Kidney glomerular epithelial cell (primary cell): ENCODE data around the gene GABRA4.
A peak's percentile ranks its signal among the peaks of the same experiment; 100 is the strongest.

ENCODE experiments used
- DNase-seq: peaks from one replicate; lab custom pipeline; 2025; lab: John Stamatoyannopoulos, UW

GABRA4 gene

GRCh38 chr4:46979283-46979682, 14.1 kb downstream of the GABRA4 start:
- DNase-seq: no peak

DNA sequence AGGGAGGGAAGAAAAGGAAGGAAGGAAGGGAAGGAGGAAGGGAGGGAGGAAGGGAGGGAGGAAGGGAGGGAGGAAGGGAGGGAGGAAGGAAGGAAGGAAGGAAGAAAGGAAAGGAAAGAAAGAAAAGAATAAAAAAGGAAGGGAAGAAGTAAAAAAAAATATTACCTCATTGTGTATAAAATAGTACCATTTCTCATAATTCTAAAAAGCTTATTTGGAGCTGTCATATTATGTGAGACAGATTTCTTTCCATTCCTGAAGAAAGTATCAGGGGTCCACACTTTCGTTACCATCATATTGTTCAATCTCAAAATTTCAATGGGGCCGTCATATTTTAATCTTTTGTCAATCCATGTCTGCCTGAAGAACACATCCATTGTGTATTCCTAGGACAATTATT, 16.1 kb downstream of the GABRA4 start:
- DNase-seq: no peak

GRCh38 chr4:46975812-46976553, 17.4 kb downstream of the GABRA4 start:
- DNase-seq: no peak

GRCh38 chr4:46974891-46975543, 18.4 kb downstream of the GABRA4 start:
- no peak for DNase-seq

- no peak for DNase-seq
Measured at GRCh38 chr4:46968847-46969246, 24.5 kb downstream of the GABRA4 start.

DNA sequence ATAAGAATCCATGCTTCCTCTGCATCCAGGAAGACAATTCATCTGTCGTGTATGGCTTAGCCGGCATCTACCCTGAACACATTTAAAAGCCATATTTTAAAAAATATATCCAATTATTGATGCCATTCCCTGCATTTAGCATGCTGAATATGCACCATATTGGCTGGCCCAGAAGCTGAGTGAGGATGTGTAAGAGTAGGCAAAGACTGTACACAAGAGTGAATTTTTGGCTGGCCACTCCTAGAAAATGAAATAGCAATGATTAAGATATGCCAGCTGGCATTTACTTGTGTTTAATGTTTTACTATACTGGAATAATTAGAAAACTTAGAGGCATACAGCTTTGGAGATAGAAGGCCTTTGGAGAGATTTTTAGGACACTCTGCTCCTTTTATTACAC, 25.8 kb downstream of the GABRA4 start:
- no peak for DNase-seq

GRCh38 chr4:46958742-46959488, 34.5 kb downstream of the GABRA4 start:
- no peak for DNase-seq

DNA sequence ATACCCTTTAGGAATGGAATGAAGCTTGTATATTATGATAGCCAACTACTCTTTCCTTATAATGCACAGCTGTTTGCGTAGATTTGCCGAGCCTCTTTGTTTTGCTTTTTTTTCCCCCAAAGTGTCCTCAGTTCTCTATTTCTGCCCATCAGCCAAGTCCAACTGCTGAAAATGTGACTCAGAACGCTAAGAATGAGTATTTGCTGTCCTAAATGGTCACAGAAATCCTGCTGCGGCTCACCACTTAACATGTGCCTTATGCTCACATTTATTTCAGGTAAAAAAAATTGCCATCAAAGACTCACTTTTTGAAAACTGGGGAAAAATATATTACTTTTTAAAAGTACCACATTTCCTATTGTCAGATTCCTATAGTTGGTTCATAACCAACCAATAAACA, 36.9 kb downstream of the GABRA4 start:
- no peak for DNase-seq

- no peak for DNase-seq
Measured at GRCh38 chr4:46955601-46956000, 37.8 kb downstream of the GABRA4 start.

GRCh38 chr4:46954643-46955042, 38.7 kb downstream of the GABRA4 start:
- DNase-seq: no peak

DNA sequence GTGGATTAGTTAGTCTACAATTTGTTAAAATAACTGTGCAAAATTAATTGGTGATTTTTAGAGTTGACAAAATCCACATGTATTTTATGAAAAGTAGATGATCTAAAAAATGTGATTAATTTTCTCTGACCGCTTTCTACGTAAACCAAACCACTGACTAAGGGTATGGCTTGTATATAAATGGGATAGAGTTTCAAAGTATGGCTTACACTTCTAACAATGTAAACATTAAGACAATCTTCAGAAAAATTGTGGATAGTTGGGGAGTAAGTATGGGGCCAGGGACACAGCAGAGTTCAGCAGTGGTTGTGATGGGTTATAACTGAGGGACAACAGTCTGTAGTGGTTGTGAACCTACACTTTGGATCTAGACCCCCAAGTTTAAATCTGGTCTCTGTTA, 39.8 kb downstream of the GABRA4 start:
- DNase-seq: no peak

- DNase-seq: no peak
Measured at GRCh38 chr4:46952451-46952850, 40.9 kb downstream of the GABRA4 start.

- no peak for DNase-seq
Measured at GRCh38 chr4:46950826-46951225, 42.6 kb downstream of the GABRA4 start.

- no peak for DNase-seq
Measured at GRCh38 chr4:46949822-46950221, 43.6 kb downstream of the GABRA4 start.

- no peak for DNase-seq
Measured at GRCh38 chr4:46947541-46947940, 45.8 kb downstream of the GABRA4 start.

DNA sequence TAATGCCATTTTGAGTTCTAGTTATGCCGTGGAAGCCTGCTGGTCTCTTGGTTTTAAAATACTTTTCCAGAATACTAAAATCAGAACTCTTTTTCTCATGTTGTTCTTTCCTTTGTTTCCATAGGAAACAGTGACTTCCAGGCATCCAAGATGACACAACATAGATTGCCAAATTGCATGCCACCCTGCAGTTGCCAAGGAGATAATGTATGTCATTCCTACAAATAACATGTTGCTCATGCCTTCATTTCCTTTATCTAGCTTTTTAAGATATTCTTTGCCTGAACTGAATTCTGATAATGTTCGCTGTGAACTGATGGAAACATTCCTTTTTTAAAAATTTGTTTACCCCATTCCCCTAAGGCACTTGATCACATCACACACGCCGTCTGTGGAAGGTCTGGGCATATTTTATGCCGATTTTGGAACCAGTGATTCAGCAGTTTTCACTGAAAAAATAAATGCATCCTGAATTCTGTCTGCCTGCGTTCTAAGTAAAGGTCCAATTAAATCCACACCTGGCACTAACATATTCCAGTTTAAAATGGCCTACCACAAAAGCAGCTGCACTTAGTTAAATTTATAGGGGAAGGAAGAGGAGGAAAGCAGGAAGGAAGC, 46.4 kb downstream of the GABRA4 start:
- no peak for DNase-seq

GRCh38 chr4:46945062-46945461, 48.3 kb downstream of the GABRA4 start:
- peak; percentile 67 for DNase-seq

DNA sequence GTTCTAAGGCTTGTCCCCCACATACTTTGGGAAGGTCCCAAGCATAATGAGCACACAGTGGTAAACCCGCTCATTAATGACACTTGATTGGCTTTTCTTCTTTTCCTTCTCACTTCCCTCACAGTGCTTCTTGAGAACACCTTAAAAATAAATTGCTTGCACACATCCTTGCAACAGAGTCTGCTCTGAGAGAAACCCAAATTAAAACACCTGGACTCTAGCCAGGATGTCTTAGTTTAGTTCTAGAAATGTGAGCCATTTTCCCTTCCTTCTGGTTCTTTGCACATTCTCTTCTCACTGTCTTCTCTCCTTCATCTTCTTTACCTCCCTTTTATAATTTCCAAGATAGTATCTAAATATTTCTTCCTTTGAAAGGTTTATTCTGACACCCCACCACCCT, 49.0 kb downstream of the GABRA4 start:
- no peak for DNase-seq

DNA sequence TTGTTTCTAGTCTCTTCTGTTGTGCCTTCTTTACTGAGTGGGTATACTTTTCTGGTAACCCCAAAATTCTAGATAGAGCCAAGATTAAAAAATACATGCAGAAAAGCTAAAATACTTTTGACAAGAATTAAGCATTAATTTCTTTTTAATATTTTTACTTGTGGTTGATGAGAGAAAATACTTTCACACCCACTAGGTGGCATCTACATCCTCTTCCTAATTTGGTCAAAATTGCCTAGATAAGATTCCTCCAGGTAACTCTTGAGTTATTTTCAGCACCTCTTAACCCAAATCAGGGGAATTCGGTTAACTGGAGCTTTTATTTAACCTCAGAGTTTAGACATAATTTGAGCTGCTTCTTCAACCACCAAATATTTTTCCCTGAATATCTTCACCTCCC, 55.9 kb downstream of the GABRA4 start:
- peak; percentile 8 for DNase-seq

- no peak for DNase-seq
Measured at GRCh38 chr4:46934726-46935125, 58.7 kb downstream of the GABRA4 start.

GRCh38 chr4:46933686-46934085, 59.7 kb downstream of the GABRA4 start:
- DNase-seq: no peak

DNA sequence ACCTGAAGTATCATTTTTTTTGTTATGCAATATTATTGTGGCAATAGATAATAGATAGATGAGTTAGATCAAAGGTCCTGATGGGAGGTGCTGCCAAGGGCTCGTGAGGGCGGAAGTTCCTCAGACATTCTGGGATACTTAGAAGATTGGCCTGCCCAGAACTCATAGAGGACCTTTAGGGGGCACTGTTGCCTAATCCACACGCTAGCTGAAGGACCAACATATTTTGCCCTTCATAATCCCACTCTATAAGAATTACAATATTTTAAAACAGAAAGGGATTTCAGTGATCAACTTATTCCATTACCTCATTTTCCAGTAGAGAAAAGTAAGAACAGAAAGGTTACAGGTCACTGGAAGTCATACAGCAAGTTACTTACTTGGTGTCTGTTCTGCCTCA, 61.4 kb downstream of the GABRA4 start:
- DNase-seq: peak; percentile 48

DNA sequence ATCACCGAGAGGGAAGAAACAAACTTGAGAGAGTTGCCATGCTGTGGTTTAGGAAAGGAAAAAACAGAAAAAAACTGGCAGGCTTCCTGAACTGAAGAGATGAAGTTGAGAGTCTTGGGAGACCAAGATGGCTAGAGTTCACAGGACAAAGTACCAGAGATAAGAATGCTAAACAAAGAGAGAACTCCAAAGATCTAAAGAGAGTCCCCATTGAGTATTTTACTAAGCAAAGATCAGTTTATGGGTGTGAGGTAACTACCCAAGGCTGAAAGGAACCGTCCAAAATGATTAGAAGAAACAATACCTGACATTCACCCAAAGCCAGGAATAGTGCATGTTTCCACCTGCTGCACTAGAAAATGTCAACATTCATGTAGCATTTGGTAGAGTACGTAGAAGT, 62.5 kb downstream of the GABRA4 start:
- no peak for DNase-seq
